Measurements from ENCODE around the gene NR3C1. TPM values are rescaled to one million over a fixed set of nuclear protein-coding genes. Genes with fewer than 3 reads are reported as not detected.

NR3C1 gene
- polyA plus RNA-seq, 1 donor from 2014 or later = 2.3 TPM

DNA sequence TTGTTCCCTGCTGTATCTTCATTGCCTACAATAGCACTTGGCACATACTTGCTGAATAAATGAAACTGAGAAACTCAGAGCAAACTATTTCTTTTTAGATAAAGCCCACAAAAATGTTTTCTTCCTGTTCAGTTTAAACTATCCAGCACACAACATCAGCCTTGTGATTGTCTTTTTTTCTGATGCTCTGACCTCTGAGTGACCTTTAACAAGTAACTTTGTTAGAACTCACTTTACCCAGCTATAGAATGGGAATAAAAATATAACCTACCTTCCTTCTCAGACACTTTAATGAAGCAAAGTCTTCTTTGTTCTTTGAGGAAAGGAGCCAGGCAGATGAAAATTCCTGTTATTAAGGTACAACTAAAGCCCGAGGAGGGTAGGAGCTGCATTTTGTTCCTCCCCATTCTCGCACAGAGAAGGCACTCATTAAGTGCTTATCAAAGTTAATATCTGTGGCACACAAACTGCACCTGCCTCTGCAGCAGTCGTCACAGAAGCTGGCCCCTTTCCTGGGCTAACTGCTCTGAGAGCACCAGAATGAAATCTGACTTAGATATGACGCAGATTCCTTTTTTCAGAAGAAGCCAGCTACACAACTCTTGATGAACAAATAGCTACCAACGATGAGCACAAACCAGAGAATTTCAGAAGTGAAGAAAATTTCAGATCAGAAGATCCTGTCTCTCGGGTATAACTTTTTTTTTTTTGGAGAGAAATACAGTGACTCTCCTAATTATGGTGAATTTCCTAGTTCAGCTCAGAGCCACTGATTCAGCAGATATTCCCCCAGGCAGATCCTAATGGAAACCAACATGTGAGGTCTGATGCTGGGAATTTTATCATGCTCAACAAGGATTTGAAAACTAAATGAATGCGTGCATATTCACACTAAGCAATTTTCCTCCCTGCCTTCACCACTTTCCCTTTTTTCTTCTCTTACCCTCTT, 31.0 kb upstream of the NR3C1 start:
- H3K27ac ChIP-seq (ENCODE audit: low read length) = no peak overlapping the region
- no peaks in the 10 kb centered on the region for H3K9me2 ChIP-seq (ENCODE audit: insufficient read depth, low read length)
- no peak overlapping the region for H3K4me3 ChIP-seq (ENCODE audit: low read length)
- no peaks in the 10 kb centered on the region for H3F3A ChIP-seq (ENCODE audit: insufficient read depth, low read length, poor library complexity, severe bottlenecking)
- H3K79me2 ChIP-seq (replicated peaks; ENCODE audit: insufficient read depth, low read length) = no peaks in the 10 kb centered on the region
- H2AFZ ChIP-seq (ENCODE audit: low read depth, low read length) = no peak overlapping the region
- H3K9ac ChIP-seq (ENCODE audit: low read length) = no peak overlapping the region
- H3K27me3 ChIP-seq (ENCODE audit: insufficient read depth, low read depth, low read length) = no peaks in the 10 kb centered on the region
- TF ChIP-seq, protein P1, sequence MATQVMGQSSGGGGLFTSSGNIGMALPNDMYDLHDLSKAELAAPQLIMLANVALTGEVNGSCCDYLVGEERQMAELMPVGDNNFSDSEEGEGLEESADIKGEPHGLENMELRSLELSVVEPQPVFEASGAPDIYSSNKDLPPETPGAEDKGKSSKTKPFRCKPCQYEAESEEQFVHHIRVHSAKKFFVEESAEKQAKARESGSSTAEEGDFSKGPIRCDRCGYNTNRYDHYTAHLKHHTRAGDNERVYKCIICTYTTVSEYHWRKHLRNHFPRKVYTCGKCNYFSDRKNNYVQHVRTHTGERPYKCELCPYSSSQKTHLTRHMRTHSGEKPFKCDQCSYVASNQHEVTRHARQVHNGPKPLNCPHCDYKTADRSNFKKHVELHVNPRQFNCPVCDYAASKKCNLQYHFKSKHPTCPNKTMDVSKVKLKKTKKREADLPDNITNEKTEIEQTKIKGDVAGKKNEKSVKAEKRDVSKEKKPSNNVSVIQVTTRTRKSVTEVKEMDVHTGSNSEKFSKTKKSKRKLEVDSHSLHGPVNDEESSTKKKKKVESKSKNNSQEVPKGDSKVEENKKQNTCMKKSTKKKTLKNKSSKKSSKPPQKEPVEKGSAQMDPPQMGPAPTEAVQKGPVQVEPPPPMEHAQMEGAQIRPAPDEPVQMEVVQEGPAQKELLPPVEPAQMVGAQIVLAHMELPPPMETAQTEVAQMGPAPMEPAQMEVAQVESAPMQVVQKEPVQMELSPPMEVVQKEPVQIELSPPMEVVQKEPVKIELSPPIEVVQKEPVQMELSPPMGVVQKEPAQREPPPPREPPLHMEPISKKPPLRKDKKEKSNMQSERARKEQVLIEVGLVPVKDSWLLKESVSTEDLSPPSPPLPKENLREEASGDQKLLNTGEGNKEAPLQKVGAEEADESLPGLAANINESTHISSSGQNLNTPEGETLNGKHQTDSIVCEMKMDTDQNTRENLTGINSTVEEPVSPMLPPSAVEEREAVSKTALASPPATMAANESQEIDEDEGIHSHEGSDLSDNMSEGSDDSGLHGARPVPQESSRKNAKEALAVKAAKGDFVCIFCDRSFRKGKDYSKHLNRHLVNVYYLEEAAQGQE (IDR thresholded peaks at IDR 0.05; ENCODE audit: borderline replicate concordance) = no peak
- no peak for TF ChIP-seq EZH2 (IDR thresholded peaks at IDR 0.05; ENCODE audit: borderline replicate concordance, insufficient read depth, low read length, poor library complexity, severe bottlenecking)
- TF ChIP-seq, protein P2, sequence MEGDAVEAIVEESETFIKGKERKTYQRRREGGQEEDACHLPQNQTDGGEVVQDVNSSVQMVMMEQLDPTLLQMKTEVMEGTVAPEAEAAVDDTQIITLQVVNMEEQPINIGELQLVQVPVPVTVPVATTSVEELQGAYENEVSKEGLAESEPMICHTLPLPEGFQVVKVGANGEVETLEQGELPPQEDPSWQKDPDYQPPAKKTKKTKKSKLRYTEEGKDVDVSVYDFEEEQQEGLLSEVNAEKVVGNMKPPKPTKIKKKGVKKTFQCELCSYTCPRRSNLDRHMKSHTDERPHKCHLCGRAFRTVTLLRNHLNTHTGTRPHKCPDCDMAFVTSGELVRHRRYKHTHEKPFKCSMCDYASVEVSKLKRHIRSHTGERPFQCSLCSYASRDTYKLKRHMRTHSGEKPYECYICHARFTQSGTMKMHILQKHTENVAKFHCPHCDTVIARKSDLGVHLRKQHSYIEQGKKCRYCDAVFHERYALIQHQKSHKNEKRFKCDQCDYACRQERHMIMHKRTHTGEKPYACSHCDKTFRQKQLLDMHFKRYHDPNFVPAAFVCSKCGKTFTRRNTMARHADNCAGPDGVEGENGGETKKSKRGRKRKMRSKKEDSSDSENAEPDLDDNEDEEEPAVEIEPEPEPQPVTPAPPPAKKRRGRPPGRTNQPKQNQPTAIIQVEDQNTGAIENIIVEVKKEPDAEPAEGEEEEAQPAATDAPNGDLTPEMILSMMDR (IDR thresholded peaks at IDR 0.05; ENCODE audit: poor library complexity, severe bottlenecking) = no peak
- no peak for TF ChIP-seq EP300 (conservative IDR thresholded peaks at IDR 0.05; ENCODE audit: poor library complexity, severe bottlenecking)
- TF ChIP-seq RAD21 (conservative IDR thresholded peaks at IDR 0.05) = no peak
- no peak for TF ChIP-seq SMC3 (conservative IDR thresholded peaks at IDR 0.05; ENCODE audit: poor library complexity)
- no peak for TF ChIP-seq TAF1 (IDR thresholded peaks at IDR 0.05; ENCODE audit: low read depth)
- H3K9me3 ChIP-seq (ENCODE audit: low read length) = no peaks in the 10 kb centered on the region
- no peaks in the 10 kb centered on the region for H4K20me1 ChIP-seq (ENCODE audit: insufficient read depth)
- H3K36me3 ChIP-seq (ENCODE audit: insufficient read depth, low read length) = no peaks in the 10 kb centered on the region
- H3K4me2 ChIP-seq (ENCODE audit: low read length) = no peak overlapping the region

DNA sequence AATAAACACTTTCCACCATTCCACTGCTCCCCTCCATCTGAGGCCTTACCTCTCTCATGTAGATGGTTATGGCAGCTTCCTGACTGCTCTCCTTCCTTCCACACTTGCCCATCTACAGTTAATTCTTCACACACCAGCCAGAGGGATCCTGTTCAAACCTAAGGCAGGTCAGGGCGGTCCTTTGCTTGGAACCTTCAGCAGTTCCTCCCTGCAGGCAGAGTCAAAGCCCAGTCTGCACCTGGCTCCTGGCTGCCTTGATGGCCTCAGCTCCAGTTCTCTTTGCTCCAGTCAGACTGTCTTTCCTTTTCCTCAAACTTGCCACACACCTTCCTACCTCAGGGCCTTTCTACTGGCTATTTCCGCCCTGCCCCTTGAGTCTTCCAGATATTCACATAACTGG, 30.2 kb upstream of the NR3C1 start:
- no peaks in the 10 kb centered on the region for H3K79me2 ChIP-seq (replicated peaks; ENCODE audit: insufficient read depth, low read length)
- TF ChIP-seq, protein P1 (IDR thresholded peaks at IDR 0.05; ENCODE audit: borderline replicate concordance) = no peak
- TF ChIP-seq, protein P2 (IDR thresholded peaks at IDR 0.05; ENCODE audit: poor library complexity, severe bottlenecking) = no peak
- no peak for TF ChIP-seq EZH2 (IDR thresholded peaks at IDR 0.05; ENCODE audit: borderline replicate concordance, insufficient read depth, low read length, poor library complexity, severe bottlenecking)
- no peak for TF ChIP-seq TAF1 (IDR thresholded peaks at IDR 0.05; ENCODE audit: low read depth)
- TF ChIP-seq POLR2AphosphoS5 (IDR thresholded peaks at IDR 0.05) = no peak
- no peak for TF ChIP-seq EP300 (conservative IDR thresholded peaks at IDR 0.05; ENCODE audit: poor library complexity, severe bottlenecking)
- no peak for TF ChIP-seq MXI1 (conservative IDR thresholded peaks at IDR 0.05; ENCODE audit: poor library complexity, severe bottlenecking)
- no peak for TF ChIP-seq RAD21 (conservative IDR thresholded peaks at IDR 0.05)
- no peak for TF ChIP-seq SMC3 (conservative IDR thresholded peaks at IDR 0.05; ENCODE audit: poor library complexity)
- H3K9ac ChIP-seq (ENCODE audit: low read length) = no peak overlapping the region
- no peaks in the 10 kb centered on the region for H3K36me3 ChIP-seq (ENCODE audit: insufficient read depth, low read length)
- H3F3A ChIP-seq (ENCODE audit: insufficient read depth, low read length, poor library complexity, severe bottlenecking) = no peaks in the 10 kb centered on the region
- H3K27me3 ChIP-seq (ENCODE audit: insufficient read depth, low read depth, low read length) = no peaks in the 10 kb centered on the region
- no peaks in the 10 kb centered on the region for H4K20me1 ChIP-seq (ENCODE audit: insufficient read depth)
- H3K4me3 ChIP-seq (ENCODE audit: low read length) = no peak overlapping the region
- H3K9me3 ChIP-seq (ENCODE audit: low read length) = no peaks in the 10 kb centered on the region
- no peaks in the 10 kb centered on the region for H3K9me2 ChIP-seq (ENCODE audit: insufficient read depth, low read length)
- no peak overlapping the region for H3K27ac ChIP-seq (ENCODE audit: low read length)
- H3K4me2 ChIP-seq (ENCODE audit: low read length) = no peak overlapping the region
- H2AFZ ChIP-seq (ENCODE audit: low read depth, low read length) = no peak overlapping the region

Data from neural cell (in vitro differentiated cells).